SK-N-SH treated with all-trans-retinoic acid at 6 μM for 48 hours (cell line): Measurements from ENCODE around the gene GPSM1.

Experiments used
- ATAC-seq: fragments of 200-7000 bp; cut with Tn5 transposase; 3 replicates; pipeline ENCODE4 v1.9.1; 2020; ENCODE audit warnings: mild to moderate bottlenecking, moderate library complexity
- ARNTL ChIP-seq: fragments of 450-650 bp; formaldehyde crosslinking; IDR thresholded peaks from 2 replicates; pipeline ENCODE4 v1.5.0; 2020; ENCODE audit warnings: low read depth, mild to moderate bottlenecking, moderate library complexity, borderline replicate concordance
- BACH2 ChIP-seq: fragments of 250-450 bp; sonication (Bioruptor Pico); IDR thresholded peaks from 2 replicates; pipeline ENCODE4 v1.9.0; 2021; ENCODE audit warnings: mild to moderate bottlenecking, borderline replicate concordance
- CREB5 ChIP-seq: fragments of 250-450 bp; sonication (Bioruptor Pico); IDR thresholded peaks from 2 replicates; pipeline ENCODE4 v1.5.1; 2020; ENCODE audit warnings: low read depth, mild to moderate bottlenecking, moderate library complexity
- CSDC2 ChIP-seq: fragments of 250-450 bp; sonication (Bioruptor Pico); IDR thresholded peaks from 2 replicates; pipeline ENCODE4 v1.5.0; 2020; ENCODE audit warnings: mild to moderate bottlenecking, moderate library complexity
- CSRNP3 ChIP-seq: fragments of 250-450 bp; sonication (Bioruptor Pico); IDR thresholded peaks from 2 replicates; pipeline ENCODE4 v1.5.1; 2021; ENCODE audit warnings: mild to moderate bottlenecking, moderate library complexity
- ESRRG ChIP-seq: fragments of 250-450 bp; sonication (Bioruptor Pico); IDR thresholded peaks from 2 replicates; pipeline ENCODE4 v1.6.1; 2021; ENCODE audit warnings: mild to moderate bottlenecking
- ISL1 ChIP-seq: fragments of 250-450 bp; sonication (Bioruptor Pico); IDR thresholded peaks from 2 replicates; pipeline ENCODE4 v2.1.2; 2022; ENCODE audit warnings: mild to moderate bottlenecking, moderate library complexity
- PATZ1 ChIP-seq: fragments of 250-450 bp; sonication (Bioruptor Pico); IDR thresholded peaks from 2 replicates; pipeline ENCODE4 v1.8.0; 2020; ENCODE audit warnings: mild to moderate bottlenecking, moderate library complexity, borderline replicate concordance
- PPARA ChIP-seq: fragments of 250-450 bp; sonication (Bioruptor Pico); IDR thresholded peaks from 2 replicates; pipeline ENCODE4 v1.5.0; 2020; ENCODE audit warnings: mild to moderate bottlenecking, borderline replicate concordance
- RARB ChIP-seq: fragments of 250-450 bp; sonication (Bioruptor Pico); IDR thresholded peaks from 2 replicates; pipeline ENCODE4 v1.8.0; 2021; ENCODE audit warnings: mild to moderate bottlenecking, moderate library complexity
- SNAI2 ChIP-seq: fragments of 250-450 bp; sonication (Bioruptor Pico); IDR thresholded peaks from 2 replicates; pipeline ENCODE4 v1.5.0; 2020; ENCODE audit warnings: mild to moderate bottlenecking, moderate library complexity
- TOX ChIP-seq: fragments of 250-450 bp; sonication (Bioruptor Pico); IDR thresholded peaks from 2 replicates; pipeline ENCODE4 v1.8.0; 2021; ENCODE audit warnings: mild to moderate bottlenecking, moderate library complexity, borderline replicate concordance
- TSHZ2 ChIP-seq: fragments of 250-450 bp; sonication (Bioruptor Pico); IDR thresholded peaks from 2 replicates; pipeline ENCODE4 v1.5.0; 2020; ENCODE audit warnings: mild to moderate bottlenecking, moderate library complexity
- ZC3H10 ChIP-seq: fragments of 250-450 bp; sonication (Bioruptor Pico); IDR thresholded peaks from 2 replicates; pipeline ENCODE4 v1.5.1; 2021; ENCODE audit warnings: mild to moderate bottlenecking, moderate library complexity
- ZFP3 ChIP-seq: fragments of 250-450 bp; sonication (Bioruptor Pico); IDR thresholded peaks from 2 replicates; pipeline ENCODE4 v1.5.0; 2020; ENCODE audit warnings: mild to moderate bottlenecking, moderate library complexity
- ZFP30 ChIP-seq: fragments of 450-650 bp; formaldehyde crosslinking; IDR thresholded peaks from 2 replicates; pipeline ENCODE4 v1.5.0; 2022; ENCODE audit warnings: mild to moderate bottlenecking, moderate library complexity
- ZNF565 ChIP-seq: fragments of 450-650 bp; formaldehyde crosslinking; conservative IDR thresholded peaks from 2 replicates; pipeline ENCODE4 v1.5.0; 2020; ENCODE audit warnings: low read depth, mild to moderate bottlenecking, moderate library complexity
- ZNF70 ChIP-seq: fragments of 450-650 bp; formaldehyde crosslinking; IDR thresholded peaks from 2 replicates; pipeline ENCODE4 v1.5.0; 2020; ENCODE audit warnings: mild to moderate bottlenecking, moderate library complexity
- ZNF8 ChIP-seq: fragments of 450-650 bp; formaldehyde crosslinking; IDR thresholded peaks from 2 replicates; pipeline ENCODE4 v1.5.0; 2020; ENCODE audit warnings: mild to moderate bottlenecking, moderate library complexity

The GPSM1 gene

GRCh38 chr9:136336881-136337280 is 9.5 kb downstream of the GPSM1 start:
- TF ChIP-seq CREB5, result no peak
- TF ChIP-seq ZFP3 (CRISPR knock-in tag), result no peak
- no peak for TF ChIP-seq TSHZ2 (CRISPR knock-in tag)
- no peak for TF ChIP-seq PATZ1 (CRISPR knock-in tag)
- TF ChIP-seq PPARA (CRISPR knock-in tag), result no peak
- no peak for TF ChIP-seq TOX
- no peak for TF ChIP-seq ZNF8
- TF ChIP-seq ZFP30 (CRISPR knock-in tag), result no peak
- no peak for ATAC-seq

GRCh38 chr9:136337416-136338395 is 10.4 kb downstream of the GPSM1 start:
- no peak for ATAC-seq
- TF ChIP-seq CSDC2 (CRISPR knock-in tag) (no peak), ZFP30 (CRISPR knock-in tag) (no peak), ESRRG (CRISPR knock-in tag) (no peak), CSRNP3 (CRISPR knock-in tag) (no peak)

- no peak for ATAC-seq
- TF ChIP-seq CREB5 (no peak), ZC3H10 (no peak), ZNF70 (no peak), ZNF565 (CRISPR knock-in tag) (no peak), RARB (CRISPR knock-in tag) (no peak), CSDC2 (CRISPR knock-in tag) (no peak), PATZ1 (CRISPR knock-in tag) (no peak), SNAI2 (CRISPR knock-in tag) (no peak), ZNF8 (no peak), ARNTL (CRISPR knock-in tag) (no peak), CSRNP3 (CRISPR knock-in tag) (no peak), TSHZ2 (CRISPR knock-in tag) (no peak), BACH2 (CRISPR knock-in tag) (no peak), PPARA (CRISPR knock-in tag) (no peak), ESRRG (CRISPR knock-in tag) (no peak), ISL1 (CRISPR knock-in tag) (no peak)
Measured at GRCh38 chr9:136338511-136338910, 11.2 kb downstream of the GPSM1 start.
